OCI-LY1 (cell line): Measurements from ENCODE around the gene TUBB3.

Experiments
- H2AFZ ChIP-seq: fragments of 200-600 bp; sonication (generic), shearing (Covaris generic); 2 replicates; pipeline ENCODE4 v1.6.0; 2014; ENCODE audit warnings: antibody characterized with exemption, mild to moderate bottlenecking, low read length
- H3F3A ChIP-seq: fragments of 200-600 bp; sonication (generic), shearing (Covaris generic); 2 replicates; pipeline ENCODE4 v1.6.0; 2014; ENCODE audit warnings: mild to moderate bottlenecking, antibody characterized with exemption, low read length, moderate library complexity; ENCODE audit not compliant: insufficient read depth
- H3K27ac ChIP-seq: fragments of 200-600 bp; sonication (generic); 2 replicates; pipeline ENCODE4 v1.5.1; 2014; ENCODE audit warnings: low read length, mixed run types, mild to moderate bottlenecking, low read depth; ENCODE audit not compliant: poor library complexity, severe bottlenecking
- H3K27me3 ChIP-seq: fragments of 200-600 bp; sonication (generic); 2 replicates; pipeline ENCODE4 v1.6.0; 2014; ENCODE audit warnings: antibody characterized with exemption, mild to moderate bottlenecking, low read length, moderate library complexity; ENCODE audit not compliant: insufficient read depth
- H3K36me3 ChIP-seq: fragments of 200-600 bp; sonication (generic); 2 replicates; pipeline ENCODE4 v1.6.1; 2014; ENCODE audit warnings: mild to moderate bottlenecking, antibody characterized with exemption, low read length, moderate library complexity, mixed read lengths; ENCODE audit not compliant: insufficient read depth
- H3K4me1 ChIP-seq: fragments of 200-600 bp; sonication (generic); 2 replicates; pipeline ENCODE4 v1.5.1; 2014; ENCODE audit warnings: mild to moderate bottlenecking, low read length, moderate library complexity; ENCODE audit not compliant: insufficient read depth, severe bottlenecking
- H3K4me2 ChIP-seq: fragments of 200-600 bp; sonication (generic), shearing (Covaris generic); 2 replicates; pipeline ENCODE4 v1.6.1; 2014; ENCODE audit warnings: low read length
- H3K4me3 ChIP-seq: fragments of 200-600 bp; sonication (generic); 2 replicates; pipeline ENCODE4 v1.5.1; 2014; ENCODE audit warnings: low read length, low read depth, mild to moderate bottlenecking, mixed read lengths; ENCODE audit not compliant: poor library complexity, severe bottlenecking
- H3K79me2 ChIP-seq: fragments of 200-600 bp; shearing (Covaris generic); 2 replicates; pipeline ENCODE4 v1.6.1; 2016; ENCODE audit warnings: mixed run types, low read length, mixed read lengths; ENCODE audit not compliant: insufficient read depth
- H3K9ac ChIP-seq: fragments of 200-600 bp; sonication (generic), shearing (Covaris generic); 2 replicates; pipeline ENCODE4 v1.6.1; 2014; ENCODE audit warnings: mild to moderate bottlenecking, low read length, mixed read lengths
- H3K9me2 ChIP-seq: fragments of 200-600 bp; sonication (generic), shearing (Covaris generic); 2 replicates; pipeline ENCODE4 v1.6.1; 2014; ENCODE audit warnings: low read depth, mild to moderate bottlenecking, low read length, mixed read lengths
- H3K9me3 ChIP-seq: fragments of 200-600 bp; shearing (Covaris generic); 2 replicates; pipeline ENCODE4 v1.6.1; 2014; ENCODE audit warnings: low read length, mixed read lengths
- H4K20me1 ChIP-seq: fragments of 200-600 bp; sonication (generic), shearing (Covaris generic); 2 replicates; pipeline ENCODE4 v1.6.0; 2016; ENCODE audit warnings: mild to moderate bottlenecking, low read length; ENCODE audit not compliant: insufficient read depth
- CTCF ChIP-seq: fragments of 200-600 bp; sonication (generic), shearing (Covaris generic); IDR thresholded peaks from 2 replicates; pipeline ENCODE4 v1.5.1; 2017; ENCODE audit warnings: mild to moderate bottlenecking, antibody characterized with exemption, low read length, moderate library complexity, mixed read lengths
- EZH2 ChIP-seq: fragments of 200-600 bp; sonication (generic), shearing (Covaris generic); IDR thresholded peaks from 2 replicates; pipeline ENCODE4 v1.8.0; 2017; ENCODE audit warnings: borderline replicate concordance, mixed run types, mild to moderate bottlenecking, antibody characterized with exemption, low read length, moderate library complexity, mixed read lengths

Gene TUBB3

DNA sequence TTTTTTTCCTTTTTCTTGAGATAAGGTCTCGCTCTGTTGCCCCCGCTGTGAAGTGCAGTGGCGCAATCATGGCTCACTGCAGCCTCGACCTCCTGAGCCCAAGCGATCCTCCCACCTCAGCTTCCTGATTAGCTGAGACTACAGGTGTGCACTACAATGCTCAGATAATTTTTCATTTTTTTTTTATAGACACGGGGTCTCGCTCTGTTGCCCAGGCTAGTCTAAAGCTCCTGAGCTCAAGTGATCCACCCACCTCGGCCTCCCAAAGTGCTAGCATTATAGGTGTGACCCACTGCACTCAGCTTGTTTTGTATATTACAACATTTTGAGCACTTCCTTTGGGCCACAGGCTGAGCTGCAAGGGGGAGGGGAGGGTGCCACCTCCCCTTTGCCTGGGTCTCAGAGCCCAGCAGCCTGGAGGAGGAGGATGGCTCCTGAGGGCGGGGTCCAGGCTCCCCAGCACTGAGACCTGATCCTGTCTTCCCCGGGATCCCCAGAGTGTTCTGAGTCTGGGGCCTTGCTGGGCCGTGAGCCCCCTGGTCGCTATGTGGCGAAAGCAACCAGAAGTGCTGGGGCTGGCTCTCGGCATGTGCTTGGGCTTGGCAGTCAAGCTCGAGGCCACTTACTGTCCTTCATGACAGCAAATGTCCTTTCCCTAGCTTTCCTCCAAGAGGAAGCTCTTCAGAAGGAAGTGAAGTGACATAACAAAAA lies 33.5 kb downstream of the TUBB3 start:
- no peaks in the 10 kb centered on the region for H3K79me2 ChIP-seq
- no peaks in the 10 kb centered on the region for H3K9me2 ChIP-seq
- H3K4me3 ChIP-seq, result no peak overlapping the region
- H3K9me3 ChIP-seq, result no peaks in the 10 kb centered on the region
- H2AFZ ChIP-seq, result no peak overlapping the region
- peak overlapping the region; percentile 30; the same call in 1 of the 2 replicates for H3K9ac ChIP-seq
- no peaks in the 10 kb centered on the region for H3F3A ChIP-seq
- H3K27me3 ChIP-seq, result no peaks in the 10 kb centered on the region
- no peaks in the 10 kb centered on the region for H4K20me1 ChIP-seq
- TF ChIP-seq EZH2, result no peak
- TF ChIP-seq CTCF, result no peak
- peaks cover 69% of the 10 kb centered on the region for H3K36me3 ChIP-seq
- peak overlapping the region; percentile 87 for H3K27ac ChIP-seq
- peaks cover 55% of the 10 kb centered on the region for H3K4me1 ChIP-seq
- H3K4me2 ChIP-seq, result peak overlapping the region; percentile 14; the same call in 1 of the 2 replicates

GRCh38 chr16:89957216-89957785 lies 34.2 kb downstream of the TUBB3 start:
- H3K79me2 ChIP-seq, result no peaks in the 10 kb centered on the region
- H2AFZ ChIP-seq, result no peak overlapping the region
- peaks cover 49% of the 10 kb centered on the region for H3K4me1 ChIP-seq
- H3K9me3 ChIP-seq, result no peaks in the 10 kb centered on the region
- peak overlapping the region; percentile 30; the same call in 1 of the 2 replicates for H3K9ac ChIP-seq
- TF ChIP-seq CTCF, result no peak
- no peak for TF ChIP-seq EZH2
- H4K20me1 ChIP-seq, result no peaks in the 10 kb centered on the region
- no peaks in the 10 kb centered on the region for H3K9me2 ChIP-seq
- peak overlapping the region; percentile 14; the same call in 1 of the 2 replicates for H3K4me2 ChIP-seq
- no peak overlapping the region for H3K4me3 ChIP-seq
- peak overlapping the region; percentile 87 for H3K27ac ChIP-seq
- no peaks in the 10 kb centered on the region for H3F3A ChIP-seq
- H3K36me3 ChIP-seq, result peaks cover 67% of the 10 kb centered on the region
- no peaks in the 10 kb centered on the region for H3K27me3 ChIP-seq

GRCh38 chr16:89958068-89958467 lies 34.9 kb downstream of the TUBB3 start:
- no peaks in the 10 kb centered on the region for H3K9me3 ChIP-seq
- H3K79me2 ChIP-seq, result no peaks in the 10 kb centered on the region
- no peak overlapping the region for H3K27ac ChIP-seq
- no peaks in the 10 kb centered on the region for H4K20me1 ChIP-seq
- H2AFZ ChIP-seq, result no peak overlapping the region
- no peak overlapping the region for H3K4me2 ChIP-seq
- H3K9ac ChIP-seq, result no peak overlapping the region
- no peaks in the 10 kb centered on the region for H3F3A ChIP-seq
- TF ChIP-seq EZH2 (no peak), CTCF (no peak)
- no peaks in the 10 kb centered on the region for H3K9me2 ChIP-seq
- H3K27me3 ChIP-seq, result no peaks in the 10 kb centered on the region
- H3K4me3 ChIP-seq, result no peak overlapping the region
- H3K4me1 ChIP-seq, result peaks cover 42% of the 10 kb centered on the region
- peaks cover 68% of the 10 kb centered on the region for H3K36me3 ChIP-seq
